GM18511 (cell line): ENCODE results near the gene BABAM1.
"Not testable (repeated sequence)": the region's sequence is repeated elsewhere in the genome, so short reads cannot be mapped to it uniquely, and the experiment has no call there.

Source experiments
- ATAC-seq: cut with Tn5 transposase; IDR thresholded peaks from one replicate; pipeline ENCODE4 v1.9.1; 2021; ENCODE audit warnings: mild to moderate bottlenecking, moderate library complexity; ENCODE audit not compliant: unreplicated experiment

The BABAM1 gene

DNA sequence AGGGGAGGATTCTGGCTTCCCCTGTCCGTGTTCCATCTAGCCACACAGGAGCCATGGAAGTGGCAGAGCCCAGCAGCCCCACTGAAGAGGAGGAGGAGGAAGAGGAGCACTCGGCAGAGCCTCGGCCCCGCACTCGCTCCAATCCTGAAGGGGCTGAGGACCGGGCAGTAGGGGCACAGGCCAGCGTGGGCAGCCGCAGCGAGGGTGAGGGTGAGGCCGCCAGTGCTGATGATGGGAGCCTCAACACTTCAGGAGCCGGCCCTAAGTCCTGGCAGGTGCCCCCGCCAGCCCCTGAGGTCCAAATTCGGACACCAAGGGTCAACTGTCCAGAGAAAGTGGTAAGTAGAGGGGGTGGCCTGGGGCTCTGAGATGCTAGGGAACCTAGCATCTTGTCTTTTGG, 1.5 kb downstream of the BABAM1 start:
- no peak for ATAC-seq

DNA sequence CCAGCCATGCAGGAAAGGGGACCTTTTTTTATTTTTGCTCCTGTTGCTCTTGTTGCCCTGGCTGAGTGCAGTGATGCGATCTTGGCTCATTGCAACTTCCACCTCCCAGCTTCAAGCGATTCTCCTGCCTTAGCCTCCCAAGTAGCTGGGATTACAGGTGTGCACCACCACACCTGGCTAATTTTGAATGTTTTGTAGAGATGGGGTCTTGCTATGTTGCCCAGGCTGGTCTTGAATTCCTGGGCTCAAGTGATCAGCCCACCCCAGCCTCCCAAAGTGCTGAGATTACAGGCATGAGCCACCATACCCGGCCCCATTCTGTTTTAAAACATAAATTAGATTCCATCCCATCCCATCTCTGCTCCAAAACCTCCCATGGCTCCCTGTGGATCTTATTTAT, 7.6 kb downstream of the BABAM1 start:
- not testable (repeated sequence) for ATAC-seq

DNA sequence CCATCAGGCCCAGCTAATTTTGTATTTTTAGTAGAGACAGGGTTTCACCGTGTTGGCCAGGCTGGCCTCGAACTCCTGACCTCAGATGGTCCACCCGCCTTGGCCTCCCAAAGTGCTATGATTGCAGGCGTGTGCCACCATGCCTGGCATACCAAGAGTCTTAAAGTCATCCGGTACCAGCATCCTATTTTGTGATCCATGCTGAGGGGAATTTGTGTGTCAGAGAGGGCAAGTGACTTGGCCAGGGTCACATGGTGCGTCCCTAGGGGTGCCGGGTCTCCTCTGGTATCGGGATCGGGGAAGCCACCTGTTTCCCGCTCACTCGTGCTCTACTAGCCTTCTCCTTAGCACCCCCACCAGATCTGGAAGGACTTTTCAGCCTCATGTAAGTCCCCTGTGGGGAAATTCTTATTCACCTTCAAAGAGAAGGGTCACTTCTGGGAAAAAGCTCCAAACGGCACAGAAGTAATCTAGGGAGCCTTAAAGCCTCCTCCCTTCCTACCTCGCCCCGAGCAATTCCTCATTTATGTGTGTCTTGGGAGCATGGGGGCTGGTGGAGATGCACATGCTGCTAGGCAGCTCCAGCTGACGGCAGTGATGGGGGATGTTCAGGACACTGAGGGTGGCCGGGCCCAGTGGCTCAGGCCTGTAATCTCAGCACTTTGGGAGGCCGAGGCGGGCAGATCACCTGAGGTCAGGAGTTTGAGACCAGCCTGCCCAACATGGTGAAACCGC, 8.4 kb downstream of the BABAM1 start:
- ATAC-seq: no peak

DNA sequence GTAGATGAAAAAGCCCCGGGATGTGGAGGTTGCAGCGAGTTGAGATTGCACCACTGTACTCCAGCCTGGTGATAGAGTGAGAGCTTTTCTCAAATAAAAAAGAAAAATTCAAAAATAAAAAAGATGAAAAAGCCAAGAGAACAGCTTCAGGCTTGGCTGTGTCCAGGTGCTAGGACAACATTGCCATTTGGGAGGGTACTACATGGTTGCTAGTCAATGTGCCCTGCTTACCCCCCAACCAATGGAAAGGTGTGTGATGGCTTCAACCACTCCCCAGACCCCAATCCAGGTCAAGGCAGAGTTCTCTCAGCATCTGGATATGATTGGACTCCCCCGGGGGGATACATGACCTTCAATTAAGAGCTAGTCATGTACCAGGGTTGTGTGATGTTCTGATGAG, 12.2 kb downstream of the BABAM1 start:
- ATAC-seq: no peak

DNA sequence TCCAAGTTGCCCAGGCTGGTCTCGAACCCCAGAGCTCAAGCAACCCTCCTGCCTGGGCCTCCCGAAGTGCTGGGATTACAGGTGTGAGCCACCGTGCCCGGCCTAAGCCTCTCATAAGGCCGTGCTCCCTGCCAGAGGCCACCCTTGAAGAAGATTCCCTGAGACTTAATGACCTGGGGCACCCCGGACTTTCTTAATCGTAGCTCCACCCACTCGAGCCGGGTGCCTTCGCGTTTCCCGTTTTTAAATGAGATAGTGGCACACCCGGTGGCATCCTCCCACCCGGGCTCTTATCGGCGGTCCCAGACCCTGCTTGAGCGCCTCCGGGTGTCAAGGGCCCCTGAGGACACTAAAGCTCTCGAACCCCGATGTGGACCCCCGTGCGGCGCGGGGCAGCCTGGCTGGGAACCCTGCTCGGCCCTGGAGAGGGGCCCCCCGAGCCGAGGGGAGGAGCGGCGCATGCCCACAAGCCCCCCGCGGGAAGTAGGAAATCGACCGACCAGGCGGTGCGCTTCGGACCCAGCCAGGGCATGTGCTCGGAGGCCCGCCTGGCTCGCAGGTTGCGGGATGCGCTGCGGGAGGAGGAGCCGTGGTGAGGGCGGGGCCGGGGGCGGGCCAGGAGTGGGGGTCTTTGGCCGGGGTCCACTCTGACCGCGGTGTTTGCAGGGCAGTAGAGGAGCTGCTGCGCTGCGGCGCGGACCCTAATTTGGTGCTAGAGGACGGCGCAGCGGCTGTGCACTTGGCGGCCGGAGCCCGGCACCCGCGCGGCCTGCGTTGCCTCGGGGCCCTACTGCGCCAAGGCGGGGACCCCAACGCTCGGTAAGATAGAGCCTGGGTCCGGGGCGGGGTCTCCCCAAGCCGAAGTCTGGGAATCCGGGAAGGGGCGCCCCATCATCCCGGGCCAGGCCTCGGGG, 14.4 kb downstream of the BABAM1 start, which contains the start of gene ANKLE1:
ANKLE1 (plus strand) TSS at position 511 of the 914 bp plus-strand sequence; CDS start at position 531, 20 bp downstream.
- ATAC-seq: no peak

DNA sequence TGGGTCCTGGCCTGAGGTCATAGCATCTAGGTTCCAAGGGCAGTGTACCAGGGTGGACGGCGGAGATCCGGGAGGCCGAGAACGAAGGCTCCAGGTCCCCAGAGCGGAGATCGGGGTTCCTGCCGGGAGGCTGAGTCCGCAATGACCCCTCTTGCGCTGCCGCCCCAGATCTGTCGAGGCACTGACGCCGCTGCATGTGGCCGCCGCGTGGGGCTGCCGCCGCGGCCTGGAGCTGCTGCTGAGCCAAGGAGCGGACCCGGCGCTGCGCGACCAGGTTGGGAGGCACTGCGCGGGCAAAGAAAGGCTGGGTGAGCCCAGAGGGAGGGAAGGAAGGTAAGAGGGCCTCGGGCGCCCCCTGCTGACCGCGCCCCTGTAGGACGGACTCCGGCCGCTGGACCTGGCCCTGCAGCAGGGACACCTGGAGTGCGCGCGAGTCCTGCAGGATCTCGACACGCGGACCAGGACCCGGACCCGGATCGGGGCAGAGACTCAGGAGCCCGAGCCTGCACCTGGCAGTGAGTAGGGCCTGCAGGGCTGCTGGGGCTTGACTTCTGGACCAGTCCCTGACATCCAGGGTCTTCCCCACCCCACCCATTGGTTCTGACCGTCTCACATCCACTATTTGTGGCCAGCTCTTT, 15.4 kb downstream of the BABAM1 start:
- ATAC-seq: no peak

DNA sequence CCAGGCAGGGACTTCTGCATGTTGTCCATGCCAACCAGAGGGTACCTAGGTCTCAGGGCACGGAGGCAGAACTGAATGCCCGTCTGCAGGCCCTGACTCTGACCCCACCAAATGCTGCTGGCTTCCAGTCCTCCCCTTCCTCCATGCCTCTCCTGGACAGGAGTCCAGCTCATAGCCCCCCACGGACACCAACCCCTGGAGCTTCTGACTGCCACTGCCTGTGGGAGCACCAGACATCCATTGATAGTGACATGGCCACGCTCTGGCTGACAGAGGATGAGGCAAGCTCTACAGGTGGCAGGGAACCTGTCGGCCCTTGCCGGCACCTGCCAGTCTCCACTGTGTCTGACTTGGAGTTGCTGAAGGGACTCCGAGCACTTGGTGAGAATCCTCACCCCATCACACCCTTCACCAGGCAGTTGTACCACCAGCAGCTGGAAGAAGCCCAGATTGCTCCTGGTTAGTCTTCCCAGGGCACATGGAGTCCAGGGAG, 16.3 kb downstream of the BABAM1 start:
- ATAC-seq: no peak

DNA sequence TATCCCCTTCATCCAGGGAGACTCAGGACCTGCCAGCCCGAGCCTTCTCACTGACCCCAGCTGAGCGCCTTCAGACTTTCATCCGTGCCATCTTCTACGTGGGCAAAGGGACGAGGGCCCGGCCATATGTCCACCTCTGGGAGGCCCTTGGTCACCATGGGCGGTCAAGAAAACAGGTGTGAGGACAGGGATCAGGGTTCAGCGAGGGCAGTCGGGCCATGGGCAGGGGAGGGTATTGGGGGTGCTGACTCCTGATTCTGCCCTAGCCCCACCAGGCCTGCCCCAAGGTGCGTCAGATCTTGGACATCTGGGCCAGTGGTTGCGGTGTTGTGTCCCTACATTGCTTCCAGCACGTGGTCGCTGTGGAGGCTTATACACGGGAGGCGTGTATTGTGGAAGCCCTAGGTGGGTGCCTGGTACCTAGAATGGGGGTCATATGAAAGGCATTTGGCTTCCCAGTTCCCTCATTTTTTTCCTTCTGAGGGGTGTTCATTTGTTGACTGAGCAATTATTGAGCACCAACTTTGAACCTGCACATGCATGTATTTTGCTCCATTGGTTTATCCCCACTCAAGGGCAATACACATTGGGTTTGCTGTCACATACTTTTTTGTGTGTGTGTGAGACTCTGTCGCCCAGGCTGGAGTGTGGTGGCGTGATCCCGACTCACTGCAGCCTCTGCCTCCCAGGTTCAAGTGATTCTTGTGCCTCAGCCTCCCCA, 18.3 kb downstream of the BABAM1 start:
- ATAC-seq: no peak

DNA sequence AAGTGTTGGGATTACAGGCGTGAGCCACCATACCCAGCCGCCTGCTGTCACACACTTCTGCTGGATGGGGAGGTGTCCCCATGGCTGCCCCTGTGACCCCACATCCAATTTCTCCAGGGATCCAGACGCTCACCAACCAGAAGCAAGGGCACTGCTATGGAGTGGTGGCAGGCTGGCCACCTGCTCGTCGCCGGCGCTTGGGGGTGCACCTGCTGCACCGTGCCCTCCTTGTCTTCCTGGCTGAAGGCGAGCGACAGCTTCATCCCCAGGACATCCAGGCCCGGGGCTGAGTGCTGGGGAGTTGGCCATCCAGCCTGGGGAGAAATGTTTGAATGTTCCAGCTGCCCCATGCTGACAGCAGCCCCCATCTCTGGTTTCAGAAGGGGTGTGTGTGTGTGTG, 19.0 kb downstream of the BABAM1 start:
- ATAC-seq: no peak

DNA sequence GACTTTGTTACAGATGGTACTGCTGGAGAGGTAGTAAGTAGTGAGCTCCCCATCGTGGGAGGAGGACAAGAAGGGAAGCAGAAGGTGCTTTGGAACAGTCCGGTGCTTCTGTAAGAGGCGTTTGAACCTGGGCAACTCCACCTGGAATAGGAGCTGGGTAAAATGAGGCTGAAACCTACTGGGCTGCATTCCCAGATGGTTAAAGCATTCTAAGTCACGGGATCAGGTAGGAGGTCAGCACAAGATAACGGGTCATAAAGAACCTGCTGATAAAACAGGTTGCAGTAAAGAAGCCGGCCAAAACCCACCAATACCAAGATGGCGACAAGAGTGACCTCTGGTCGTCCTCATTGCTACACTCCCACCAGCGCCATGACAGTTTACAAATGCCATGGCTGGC, 19.5 kb downstream of the BABAM1 start:
- ATAC-seq: no peak

DNA sequence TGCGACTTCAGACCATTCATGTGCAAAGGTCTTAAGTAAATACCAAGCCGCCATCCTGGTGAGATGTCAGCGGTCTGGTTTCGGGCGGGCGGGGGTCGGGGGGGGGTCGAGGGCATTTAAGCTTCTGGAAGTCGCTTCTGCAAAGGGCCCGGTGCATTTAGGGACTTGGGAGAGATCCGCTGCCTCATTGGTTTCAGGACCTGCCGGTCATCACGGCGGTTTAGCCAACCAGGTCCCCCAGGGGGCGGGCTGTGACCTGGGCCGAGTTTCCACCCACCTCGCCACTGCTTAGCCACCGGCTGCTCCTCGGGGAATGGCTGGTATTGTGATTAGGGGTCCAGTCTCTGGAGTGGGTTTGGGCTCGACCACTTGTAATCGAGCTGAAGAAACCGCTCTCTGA, 22.2 kb downstream of the BABAM1 start:
- no peak for ATAC-seq

DNA sequence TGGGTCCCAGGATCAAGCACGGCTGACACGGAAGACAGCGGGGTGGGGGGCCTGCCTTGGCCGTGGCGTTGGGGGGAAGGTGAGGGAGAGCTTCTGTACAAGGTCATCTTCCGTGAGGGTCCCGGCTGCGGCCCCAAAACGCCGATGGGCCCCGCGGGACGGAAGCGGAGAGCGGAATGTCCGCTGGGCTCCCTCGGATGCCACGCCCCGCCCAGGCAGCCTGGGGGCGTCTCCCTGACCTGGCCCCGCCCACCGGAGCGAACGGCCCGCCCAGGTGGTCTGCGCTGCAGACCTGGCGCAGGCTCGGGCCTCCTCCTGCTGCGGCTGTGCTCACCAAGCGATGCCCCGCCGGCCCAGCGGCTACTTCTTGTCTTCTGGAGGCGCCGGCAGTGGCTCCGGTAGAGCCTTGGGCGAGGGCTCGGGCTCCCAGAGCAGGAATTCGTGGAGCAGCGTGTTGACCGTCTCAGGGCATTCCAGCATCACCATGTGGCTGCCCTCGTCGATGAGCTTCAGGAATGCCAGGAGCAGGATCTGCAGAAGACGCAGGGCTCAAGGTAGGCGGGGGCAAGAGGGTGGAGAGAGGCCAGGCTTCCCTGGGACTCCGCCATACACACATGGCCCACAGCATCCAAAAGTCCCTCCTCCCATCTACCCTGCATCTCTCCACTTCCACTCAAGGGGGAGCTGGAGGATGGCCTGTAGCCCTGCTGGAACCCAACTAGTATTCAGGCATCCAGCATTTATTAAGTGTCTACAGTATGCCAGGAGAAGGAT, 25.2 kb downstream of the BABAM1 start:
- peak; percentile 89 for ATAC-seq

DNA sequence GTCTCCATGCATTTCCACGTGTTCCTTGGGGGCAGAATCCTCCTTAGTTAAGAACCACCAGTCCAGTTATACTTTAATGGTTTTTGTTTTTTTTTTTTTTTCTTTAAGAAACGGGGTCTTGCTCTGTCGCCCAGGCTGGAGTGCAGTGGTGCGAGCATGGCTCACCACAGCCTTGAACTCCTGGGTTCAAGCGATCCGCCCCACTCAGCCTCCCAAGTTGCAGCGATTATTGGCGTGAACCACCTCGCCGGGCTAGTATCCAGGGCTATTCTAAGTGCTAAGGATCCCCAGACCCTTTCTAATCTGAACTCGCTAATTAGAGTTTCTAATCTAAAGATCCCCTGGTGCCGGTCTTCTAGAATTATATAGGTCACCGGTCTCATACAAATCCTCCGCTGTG, 26.4 kb downstream of the BABAM1 start:
- no peak for ATAC-seq

DNA sequence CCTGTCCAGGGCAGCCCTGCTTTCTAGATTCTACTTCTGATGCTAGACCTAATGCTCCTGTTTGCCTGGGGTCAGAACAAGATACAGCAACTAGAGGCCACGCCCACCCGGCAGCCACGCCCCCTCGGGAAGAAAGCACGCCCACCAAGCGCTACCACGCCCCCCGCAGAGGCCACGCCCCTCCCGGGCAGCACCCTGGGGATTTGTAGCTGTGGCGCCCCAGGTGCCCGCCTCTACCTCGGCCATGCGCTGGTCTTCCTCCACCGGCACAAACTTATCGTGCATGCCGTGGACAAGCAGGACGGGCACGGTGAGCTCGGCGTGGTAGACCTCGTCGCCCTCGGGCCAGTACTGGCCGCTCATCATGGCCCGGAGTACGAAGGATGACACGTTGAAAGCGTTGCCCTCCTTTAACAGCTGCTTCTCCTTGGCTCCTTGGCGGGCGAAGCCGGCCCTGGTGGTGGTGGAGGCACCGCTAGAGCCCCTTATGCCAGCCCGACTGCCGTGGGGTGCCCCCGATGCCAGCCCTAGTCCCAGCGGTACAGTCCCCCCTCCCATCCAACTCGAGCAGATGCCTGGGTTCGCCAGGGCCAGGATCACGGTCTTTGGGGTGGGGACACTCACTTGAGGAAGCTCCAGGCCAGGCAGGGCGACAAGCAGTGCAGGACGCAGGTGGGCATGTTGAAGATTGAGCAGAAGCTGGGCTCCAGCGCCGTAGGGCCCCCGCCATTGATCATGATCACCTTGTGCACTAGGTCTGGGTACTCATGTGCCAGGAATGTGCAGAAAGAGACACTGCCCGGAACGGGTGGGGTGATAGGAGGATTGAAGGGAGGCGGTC, 27.0 kb downstream of the BABAM1 start:
- no peak for ATAC-seq

DNA sequence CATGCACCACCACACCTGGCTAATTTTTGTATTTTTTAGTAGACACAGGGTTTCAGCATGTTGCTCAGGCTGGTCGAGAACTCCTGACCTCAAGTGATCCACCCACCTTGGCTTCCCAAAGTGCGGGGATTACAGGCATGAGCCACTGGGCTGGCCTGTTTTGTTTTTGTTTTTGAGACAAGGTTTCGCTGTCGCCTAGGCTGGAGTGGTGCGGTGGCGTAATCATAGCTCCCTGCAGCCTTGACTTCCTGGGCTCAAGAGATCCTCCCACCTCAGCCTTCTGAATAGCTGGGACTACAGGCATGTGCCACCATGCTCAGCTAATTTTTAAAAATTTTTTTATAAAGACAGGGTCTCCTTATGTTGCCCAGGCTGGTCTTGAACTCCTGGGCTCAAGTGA, 28.3 kb downstream of the BABAM1 start:
- not testable (repeated sequence) for ATAC-seq

DNA sequence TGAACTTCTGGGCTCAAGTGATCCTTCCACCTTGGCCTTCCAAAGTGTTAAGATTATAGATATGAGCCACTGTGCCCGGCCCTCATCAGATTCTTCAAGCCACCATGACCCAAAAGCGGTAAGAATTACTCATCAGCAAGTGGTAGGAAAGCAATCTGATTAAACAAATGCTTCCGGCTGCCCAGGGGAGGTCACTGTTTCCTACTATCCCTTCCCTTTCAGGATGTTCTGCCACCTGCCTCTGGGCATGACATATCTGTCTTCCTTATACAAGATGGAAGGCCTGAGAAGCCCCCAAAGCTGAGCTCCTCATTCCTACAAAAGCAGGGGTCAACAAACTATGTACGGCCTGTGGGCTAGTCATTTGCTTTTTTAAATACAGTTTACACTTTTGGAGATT, 29.0 kb downstream of the BABAM1 start:
- ATAC-seq: no peak

DNA sequence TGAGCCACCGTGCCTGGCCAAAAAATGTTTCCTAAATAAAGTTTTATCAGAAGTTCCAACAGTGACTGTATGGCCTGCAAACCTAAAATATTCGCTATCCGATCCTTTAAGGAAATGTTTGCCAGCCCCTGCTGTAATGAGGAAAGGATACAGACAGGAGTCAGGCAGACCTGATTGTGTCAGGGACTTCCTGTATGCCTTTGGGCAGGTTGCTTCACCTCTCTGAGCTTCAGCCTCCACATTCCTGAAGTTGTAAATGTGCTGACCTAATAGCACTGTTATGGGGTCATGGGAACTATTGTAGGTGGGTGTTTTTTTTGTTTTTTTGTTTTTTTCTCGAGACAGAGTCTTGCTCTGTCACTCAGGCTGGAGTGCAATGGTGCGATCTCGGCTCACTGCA, 29.7 kb downstream of the BABAM1 start:
- ATAC-seq: no peak

DNA sequence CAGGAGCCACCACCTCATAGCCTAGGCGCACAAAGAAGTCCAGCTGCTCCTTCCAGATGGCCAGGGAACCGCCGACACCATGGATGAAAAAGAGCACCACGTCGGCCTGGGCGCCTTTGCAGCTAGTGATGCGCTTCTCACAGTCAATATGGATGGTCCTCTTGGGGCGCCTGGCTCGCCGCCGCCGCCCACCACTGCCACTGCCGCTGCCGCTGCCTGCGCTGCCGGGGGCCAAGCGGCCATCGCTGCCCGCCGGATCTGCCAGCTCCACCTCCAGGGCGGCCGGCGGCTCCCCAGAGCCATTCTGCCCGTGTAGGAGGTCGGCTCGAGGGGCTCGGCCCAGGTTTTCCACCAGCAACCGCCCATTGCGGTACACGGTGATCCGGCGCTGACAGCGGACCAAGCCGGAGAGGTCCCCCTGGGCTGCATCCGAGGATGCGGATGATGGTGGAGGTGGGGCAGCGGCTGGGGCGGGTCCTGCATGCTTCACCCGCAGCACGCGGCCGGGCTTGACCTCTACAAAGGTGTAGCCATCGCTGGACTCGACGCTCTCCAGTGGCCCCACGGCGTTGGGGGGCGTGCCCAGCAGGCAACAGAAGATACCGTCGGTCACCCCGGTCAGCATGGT, 33.9 kb downstream of the BABAM1 start:
- ATAC-seq: no peak
